H1 (cell line): Measurements from ENCODE around the gene NXT2.
"Not testable (repeated sequence)": the region's sequence is repeated elsewhere in the genome, so short reads cannot be mapped to it uniquely, and the experiment has no call there.

Source experiments
- CEBPB ChIP-seq: IDR thresholded peaks from 2 replicates; pipeline ENCODE4 v1.6.1; 2012; ENCODE audit warnings: low read depth, low read length
- CREB1 ChIP-seq: IDR thresholded peaks from 2 replicates; pipeline ENCODE4 v1.6.1; 2012; ENCODE audit warnings: inconsistent platforms
- FOSL1 ChIP-seq: IDR thresholded peaks from 2 replicates; pipeline ENCODE4 v1.6.1; 2011; ENCODE audit warnings: mild to moderate bottlenecking, low read depth, low read length, moderate library complexity; ENCODE audit not compliant: insufficient read depth
- JUN ChIP-seq: IDR thresholded peaks from 2 replicates; pipeline ENCODE4 v1.6.1; 2011; ENCODE audit warnings: low read depth, mild to moderate bottlenecking, improper control_type of control experiment, low read length
- SIN3A ChIP-seq, 2 experiments: IDR thresholded peaks in 1 of 2; conservative IDR thresholded peaks in 1 of 2; 2 replicates each; pipeline ENCODE4 v1.6.1; 2011 to 2012; ENCODE audit warnings: low read length in 2 of 2, improper control_type of control experiment in 1 of 2, low read depth in 1 of 2, mild to moderate bottlenecking in 1 of 2
- SRF ChIP-seq: IDR thresholded peaks from 2 replicates; pipeline ENCODE4 v1.6.1; 2011; ENCODE audit warnings: mild to moderate bottlenecking, low read depth, low read length, moderate library complexity
- TAF1 ChIP-seq: IDR thresholded peaks from 2 replicates; pipeline ENCODE4 v1.6.1; 2011; ENCODE audit warnings: mild to moderate bottlenecking, low read depth, low read length

DNA sequence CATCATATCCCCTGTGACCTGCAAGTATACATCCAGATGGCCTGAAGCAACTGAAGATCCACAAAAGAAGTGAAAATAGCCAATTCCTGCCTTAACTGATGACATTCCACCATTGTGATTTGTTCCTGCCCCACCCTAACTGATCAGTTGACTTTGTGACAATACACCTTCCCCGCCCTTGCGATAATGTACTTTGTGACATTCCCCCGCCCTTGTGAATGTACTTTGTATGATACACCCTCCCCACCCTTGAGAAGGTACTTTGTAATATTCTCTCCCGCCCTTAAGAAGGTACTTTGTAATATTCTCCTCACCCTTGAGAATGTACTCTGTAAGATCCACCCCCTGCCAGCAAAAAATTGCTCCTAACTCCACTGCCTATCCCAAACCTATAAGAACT is 39.4 kb downstream of the NXT2 start:
- not testable (repeated sequence) for TF ChIP-seq CREB1; CEBPB; JUN; SIN3A (conservative IDR thresholded peaks at IDR 0.05 in 1 of 2, IDR thresholded peaks at IDR 0.05 in 1 of 2; ENCODE audit: low read depth in 1 of 2, low read length in 2 of 2); FOSL1; SRF; TAF1
